Natural killer cell treated with Interleukin-12 subunit alpha and Interleukin-12 subunit beta and Interleukin-15 and Interleukin-18, amount 100 ng/mL, for 72 hours (primary cell): ENCODE results near the gene INPP4B. TPM values are rescaled to one million over a fixed set of nuclear protein-coding genes. Genes with fewer than 3 reads are reported as not detected.

Source experiments
- ATAC-seq, 2 donors: fragments of 150-1000 bp; cut with Tn5 transposase in 1 of 2; sonication (Bioruptor Pico), chemical (Tn5 transposase) in 1 of 2; 2 replicates each; pipeline ENCODE4 v1.10.0; 2021
- DNase-seq: peaks from one replicate; pipeline ENCODE4 v3.0.0; 2022; ENCODE audit warnings: low spot score
- H3K27ac Mint-ChIP-seq, 2 donors: 1 replicate in 1 of 2; 2 replicates in 1 of 2; pipeline ENCODE4 v1.8.0; 2022; ENCODE audit warnings: mixed read lengths in 2 of 2, mild to moderate bottlenecking in 1 of 2, moderate library complexity in 1 of 2
- H3K27me3 Mint-ChIP-seq, 2 donors: 1 replicate in 1 of 2; 2 replicates in 1 of 2; pipeline ENCODE4 v1.8.0; 2022; ENCODE audit warnings: mixed read lengths in 2 of 2
- H3K36me3 Mint-ChIP-seq: one replicate; pipeline ENCODE4 v1.8.0; 2022; ENCODE audit warnings: mixed read lengths
- H3K4me1 Mint-ChIP-seq, 2 donors: 1 replicate in 1 of 2; 2 replicates in 1 of 2; pipeline ENCODE4 v1.8.0; 2022; ENCODE audit warnings: low read depth in 2 of 2, mixed read lengths in 2 of 2, mild to moderate bottlenecking in 1 of 2
- H3K4me3 Mint-ChIP-seq: one replicate; pipeline ENCODE4 v1.8.0; 2022; ENCODE audit warnings: mixed read lengths
- H3K9me3 Mint-ChIP-seq: 2 replicates; pipeline ENCODE4 v1.8.0; 2022; ENCODE audit warnings: mixed read lengths
- total RNA-seq, 2 donors: library from RNA; stranded (reverse); gene quantifications; one replicate each; pipeline ENCODE4 v1.2.3, GENCODE V29; 2022

The INPP4B gene
- total RNA-seq, 2 donors from 2014 or later: 3.2 to 25.6 TPM

GRCh38 chr4:142104041-142104440, 742.1 kb downstream of the INPP4B start:
- Mint-ChIP-seq H3K9me3 (no peaks in the 10 kb centered on the region), H3K4me1 (no peaks in the 10 kb centered on the region), H3K27me3 (no peaks in the 10 kb centered on the region), H3K36me3 (no peaks in the 10 kb centered on the region), H3K27ac (no peak overlapping the region), H3K4me3 (no peak overlapping the region)
- DNase-seq (no peak), ATAC-seq (no peak)

GRCh38 chr4:142101401-142101800, 744.7 kb downstream of the INPP4B start:
- ATAC-seq (no peak), DNase-seq (no peak)
- Mint-ChIP-seq H3K36me3 (no peaks in the 10 kb centered on the region), H3K4me1 (no peaks in the 10 kb centered on the region), H3K27ac (no peak overlapping the region), H3K4me3 (no peak overlapping the region), H3K9me3 (peaks cover 11% of the 10 kb centered on the region), H3K27me3 (no peaks in the 10 kb centered on the region)

- H3K4me1 Mint-ChIP-seq: no peaks in the 10 kb centered on the region
- no peak overlapping the region for H3K27ac Mint-ChIP-seq
- H3K36me3 Mint-ChIP-seq: no peaks in the 10 kb centered on the region
- peaks cover 11% of the 10 kb centered on the region for H3K9me3 Mint-ChIP-seq
- ATAC-seq (no peak), DNase-seq (no peak)
- H3K27me3 Mint-ChIP-seq: no peaks in the 10 kb centered on the region
- H3K4me3 Mint-ChIP-seq: no peak overlapping the region
Measured at GRCh38 chr4:142100941-142101340, 745.2 kb downstream of the INPP4B start.

DNA sequence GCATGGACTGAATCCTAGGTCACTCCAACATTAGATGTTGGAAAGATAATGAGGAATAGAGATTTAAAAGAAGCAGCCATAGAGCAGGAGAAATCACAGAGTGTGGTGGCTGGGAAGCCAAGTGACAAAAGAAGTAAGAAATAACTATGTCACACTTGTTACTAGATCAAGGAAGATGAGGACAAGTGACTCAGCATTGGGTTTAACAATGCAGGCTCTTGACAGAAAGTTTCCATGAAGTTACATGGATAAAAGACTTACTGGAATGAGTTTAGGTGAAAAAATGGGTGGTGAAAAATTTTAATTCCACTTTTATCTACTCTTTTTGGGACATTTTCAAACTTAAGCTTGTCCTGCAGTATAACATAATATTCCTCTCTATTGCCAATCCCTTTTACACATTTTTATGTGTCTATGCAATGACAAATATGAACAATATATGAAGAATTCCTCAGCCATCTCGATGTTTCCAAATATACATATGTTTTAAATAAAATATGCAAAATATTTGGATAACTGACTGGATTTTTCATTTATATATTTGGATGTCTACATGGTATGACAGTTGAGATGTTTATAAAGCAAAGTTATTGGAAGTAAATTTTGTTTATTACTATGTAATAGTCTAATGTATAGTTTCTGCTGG, 747.1 kb downstream of the INPP4B start:
- H3K4me3 Mint-ChIP-seq: no peak overlapping the region
- DNase-seq (no peak), ATAC-seq (no peak)
- no peaks in the 10 kb centered on the region for H3K27me3 Mint-ChIP-seq
- H3K4me1 Mint-ChIP-seq: no peaks in the 10 kb centered on the region
- peaks cover 11% of the 10 kb centered on the region for H3K9me3 Mint-ChIP-seq
- H3K36me3 Mint-ChIP-seq: no peaks in the 10 kb centered on the region
- H3K27ac Mint-ChIP-seq: no peak overlapping the region

DNA sequence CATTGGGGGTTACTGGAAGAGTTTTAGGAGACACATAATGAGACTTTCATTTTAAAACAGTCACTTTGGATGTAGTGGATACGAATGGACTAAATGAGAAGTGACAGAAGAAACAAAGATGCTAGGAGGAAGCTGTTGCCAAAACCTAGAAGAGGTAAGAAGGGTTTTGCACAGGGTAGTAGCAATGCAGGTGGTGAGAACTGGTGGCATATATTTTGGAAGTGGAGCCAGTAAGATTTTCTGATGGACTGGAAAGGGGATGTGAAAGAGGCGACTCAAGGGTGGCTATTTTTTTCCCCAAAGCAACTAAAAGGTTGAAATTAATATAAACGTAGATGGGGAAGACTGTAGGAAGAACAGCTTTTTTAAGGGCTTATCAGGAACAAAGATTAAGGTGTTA, 747.7 kb downstream of the INPP4B start:
- H3K9me3 Mint-ChIP-seq: peaks cover 11% of the 10 kb centered on the region
- H3K36me3 Mint-ChIP-seq: no peaks in the 10 kb centered on the region
- no peak overlapping the region for H3K27ac Mint-ChIP-seq

GRCh38 chr4:142097015-142097414, 749.1 kb downstream of the INPP4B start:
- ATAC-seq (no peak), DNase-seq (no peak)
- Mint-ChIP-seq H3K36me3 (no peaks in the 10 kb centered on the region), H3K9me3 (peaks cover 11% of the 10 kb centered on the region), H3K27ac (no peak overlapping the region), H3K27me3 (no peaks in the 10 kb centered on the region), H3K4me3 (no peak overlapping the region), H3K4me1 (no peaks in the 10 kb centered on the region)

More for the DNA sequence above, 747.7 kb downstream of the INPP4B start:
- no peak for ATAC-seq
- Mint-ChIP-seq H3K4me1 (no peaks in the 10 kb centered on the region), H3K27me3 (no peaks in the 10 kb centered on the region), H3K4me3 (no peak overlapping the region)
- no peak for DNase-seq

DNA sequence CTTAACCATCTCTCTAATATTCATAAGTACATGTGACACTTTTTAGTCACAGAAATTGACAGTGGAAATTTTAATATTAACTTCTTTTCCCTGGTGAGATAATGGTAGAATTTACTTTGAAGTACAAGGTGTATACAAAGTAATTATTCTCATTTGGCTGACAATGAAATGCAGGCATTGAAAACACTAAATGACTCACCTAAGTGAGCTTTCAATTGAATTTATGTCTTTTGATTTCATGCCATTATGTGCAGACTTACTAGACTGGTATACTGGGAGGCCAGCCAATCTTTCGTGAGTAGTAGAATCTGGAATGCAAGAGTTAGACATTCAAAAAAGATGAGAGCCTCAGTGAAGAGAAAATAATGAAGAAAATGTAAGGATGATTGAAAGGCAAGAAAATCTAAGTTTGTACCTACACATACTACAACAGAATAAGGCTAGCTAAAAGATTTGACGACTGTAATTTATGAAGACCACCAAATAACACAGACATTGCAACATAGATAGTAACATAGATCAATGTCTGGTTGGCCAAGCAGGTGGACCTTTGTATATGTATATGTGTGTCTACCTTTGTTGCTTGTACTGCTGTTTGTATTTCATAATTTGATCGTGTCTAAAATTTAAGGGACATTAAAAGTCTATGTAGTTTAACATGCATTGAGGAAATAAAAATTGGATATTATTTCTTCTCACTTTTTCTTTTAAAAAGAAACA, 750.1 kb downstream of the INPP4B start:
- DNase-seq (no peak), ATAC-seq (no peak)
- no peaks in the 10 kb centered on the region for H3K27me3 Mint-ChIP-seq
- no peaks in the 10 kb centered on the region for H3K4me1 Mint-ChIP-seq
- H3K4me3 Mint-ChIP-seq: no peak overlapping the region
- peaks cover 11% of the 10 kb centered on the region for H3K9me3 Mint-ChIP-seq
- no peak overlapping the region for H3K27ac Mint-ChIP-seq
- H3K36me3 Mint-ChIP-seq: no peaks in the 10 kb centered on the region

- H3K9me3 Mint-ChIP-seq: peaks cover 2% of the 10 kb centered on the region
Measured at GRCh38 chr4:142092941-142093340, 753.2 kb downstream of the INPP4B start.

DNA sequence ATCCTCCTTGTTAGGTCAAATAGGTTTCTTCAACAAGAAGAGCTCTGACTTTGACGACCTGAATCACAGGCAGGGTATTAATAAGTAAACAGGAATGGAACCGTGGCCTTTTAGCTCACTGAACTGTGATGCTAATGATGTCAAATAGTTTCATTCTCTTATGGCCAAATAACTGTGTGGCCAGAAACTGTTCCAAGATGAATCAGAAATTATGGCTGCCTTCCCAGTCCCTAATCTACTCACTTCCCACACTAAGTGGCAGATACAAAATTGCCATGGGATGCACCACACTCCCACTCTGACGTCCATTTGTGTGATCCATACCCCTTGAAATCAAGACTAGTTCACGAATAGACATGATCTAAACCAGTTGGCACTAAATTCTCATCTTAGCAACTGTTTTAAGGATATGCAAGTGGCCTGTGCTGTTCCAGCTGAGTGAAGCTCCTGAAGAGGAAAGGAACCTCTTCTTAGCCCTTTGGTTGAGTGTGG, 754.4 kb downstream of the INPP4B start:
- Mint-ChIP-seq H3K27me3 (no peaks in the 10 kb centered on the region), H3K4me3 (no peak overlapping the region), H3K4me1 (no peaks in the 10 kb centered on the region), H3K9me3 (no peaks in the 10 kb centered on the region), H3K36me3 (no peaks in the 10 kb centered on the region), H3K27ac (no peak overlapping the region)
- ATAC-seq (no peak), DNase-seq (no peak)

More at GRCh38 chr4:142092941-142093340, 753.2 kb downstream of the INPP4B start:
- no peak overlapping the region for H3K4me3 Mint-ChIP-seq
- H3K36me3 Mint-ChIP-seq: no peaks in the 10 kb centered on the region
- ATAC-seq (no peak), DNase-seq (no peak)
- no peak overlapping the region for H3K27ac Mint-ChIP-seq
- H3K4me1 Mint-ChIP-seq: no peaks in the 10 kb centered on the region
- H3K27me3 Mint-ChIP-seq: no peaks in the 10 kb centered on the region

- Mint-ChIP-seq H3K36me3 (no peaks in the 10 kb centered on the region), H3K9me3 (no peaks in the 10 kb centered on the region), H3K4me3 (no peak overlapping the region), H3K4me1 (no peaks in the 10 kb centered on the region), H3K27ac (no peak overlapping the region), H3K27me3 (no peaks in the 10 kb centered on the region)
- ATAC-seq (no peak), DNase-seq (no peak)
Measured at GRCh38 chr4:142091085-142091513, 755.0 kb downstream of the INPP4B start.

DNA sequence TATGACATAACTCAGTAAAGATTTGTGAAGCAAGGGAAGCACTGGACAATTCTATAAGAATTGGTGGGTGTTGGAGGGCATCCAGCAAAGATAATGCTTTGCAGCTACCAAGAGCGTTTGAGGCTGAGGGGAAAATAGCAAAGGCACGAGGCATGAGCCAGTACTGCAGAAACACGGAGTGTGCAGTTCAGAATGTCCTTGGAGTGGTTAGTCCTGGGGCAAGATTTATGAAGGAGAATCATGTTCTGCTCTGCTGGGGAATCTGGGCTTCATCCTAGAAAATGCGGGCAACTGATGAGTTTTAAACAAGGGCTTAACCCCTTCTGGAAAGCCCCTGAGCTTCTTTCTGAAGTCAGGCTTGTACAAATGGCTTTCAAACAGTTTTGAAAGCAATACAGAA, 757.2 kb downstream of the INPP4B start:
- ATAC-seq (no peak), DNase-seq (no peak)
- Mint-ChIP-seq H3K27ac (no peak overlapping the region), H3K4me3 (no peak overlapping the region), H3K27me3 (no peaks in the 10 kb centered on the region), H3K36me3 (no peaks in the 10 kb centered on the region), H3K4me1 (no peaks in the 10 kb centered on the region), H3K9me3 (no peaks in the 10 kb centered on the region)

DNA sequence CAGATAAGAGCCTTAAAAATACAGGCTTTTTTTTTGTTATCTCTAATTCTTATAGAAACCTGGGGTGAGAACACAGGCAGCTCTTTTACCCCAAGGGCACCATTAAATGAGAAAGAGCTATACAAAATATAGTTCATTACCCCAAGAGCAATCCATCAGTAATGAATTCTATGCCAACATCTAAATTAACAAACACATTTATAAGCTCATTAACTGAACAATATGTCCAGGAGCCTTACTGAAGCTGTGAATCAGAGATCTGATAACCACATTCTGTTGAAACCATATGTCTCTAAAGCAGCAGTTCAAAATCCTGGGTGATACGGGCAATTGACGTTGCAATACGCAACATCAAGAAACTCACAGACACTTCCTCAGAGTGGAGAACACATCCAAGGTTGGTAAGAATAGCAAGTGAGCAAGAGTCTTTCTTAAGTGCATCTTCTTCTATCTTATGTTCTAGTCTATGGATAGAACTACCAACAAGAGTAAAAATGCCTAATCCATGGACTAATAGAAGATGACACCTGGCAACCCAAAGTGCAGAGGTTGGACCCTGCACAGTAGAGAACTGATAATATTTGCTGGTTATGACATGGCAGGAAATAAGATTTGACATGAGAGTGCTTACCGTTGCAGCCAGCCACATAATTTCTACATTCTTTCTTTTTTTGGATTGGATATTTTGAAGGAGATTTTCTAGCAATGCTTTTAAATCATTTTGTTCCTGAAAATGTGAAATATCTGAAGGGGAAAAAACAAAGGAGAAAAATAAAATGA, 760.4 kb downstream of the INPP4B start:
- DNase-seq (no peak), ATAC-seq (no peak)
- Mint-ChIP-seq H3K9me3 (no peaks in the 10 kb centered on the region), H3K36me3 (no peaks in the 10 kb centered on the region), H3K4me1 (no peaks in the 10 kb centered on the region), H3K27me3 (no peaks in the 10 kb centered on the region), H3K27ac (no peak overlapping the region), H3K4me3 (no peak overlapping the region)

DNA sequence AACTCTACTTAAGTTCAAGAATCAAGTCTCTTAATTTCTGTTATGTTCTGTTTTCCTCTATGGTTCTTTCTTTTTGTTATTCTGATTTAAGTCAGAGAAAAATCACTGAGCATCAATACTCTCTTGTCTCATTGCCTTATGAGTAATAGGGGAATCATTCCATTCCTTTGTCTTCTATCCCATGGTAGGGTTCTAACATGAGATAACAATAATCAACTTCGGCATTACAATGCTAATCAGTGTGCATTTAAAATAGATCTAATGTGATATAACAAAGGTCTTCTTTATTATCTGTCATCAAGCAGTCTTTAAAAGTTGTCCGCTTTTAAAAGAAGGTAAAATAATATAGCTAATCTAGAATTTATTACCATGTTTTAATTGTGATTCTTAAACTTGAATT, 762.8 kb downstream of the INPP4B start:
- H3K27me3 Mint-ChIP-seq: no peaks in the 10 kb centered on the region
- no peak overlapping the region for H3K27ac Mint-ChIP-seq
- no peaks in the 10 kb centered on the region for H3K4me1 Mint-ChIP-seq
- no peak for DNase-seq
- H3K36me3 Mint-ChIP-seq: no peaks in the 10 kb centered on the region
- ATAC-seq: no peak
- no peak overlapping the region for H3K4me3 Mint-ChIP-seq
- no peaks in the 10 kb centered on the region for H3K9me3 Mint-ChIP-seq

DNA sequence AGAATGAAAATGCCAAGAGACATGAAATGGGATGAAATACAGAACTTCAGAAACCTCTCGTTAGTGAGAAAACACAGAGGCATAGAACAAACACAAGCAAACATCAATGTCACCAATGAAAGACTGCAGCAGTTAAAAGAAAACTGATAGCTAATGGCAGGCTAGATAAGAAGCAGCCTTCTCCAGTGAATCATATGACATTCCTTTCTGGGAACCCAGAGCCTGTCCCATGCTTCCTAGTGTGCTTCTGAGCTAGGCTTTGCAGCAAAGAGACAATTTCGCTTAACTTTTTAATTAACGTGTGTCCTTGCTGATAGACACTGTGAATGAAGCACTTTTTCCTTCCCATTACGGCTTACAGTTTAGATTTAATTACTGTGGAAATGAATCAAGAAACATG, 765.1 kb downstream of the INPP4B start:
- no peak overlapping the region for H3K4me3 Mint-ChIP-seq

More for the DNA sequence above, 765.1 kb downstream of the INPP4B start:
- no peaks in the 10 kb centered on the region for H3K36me3 Mint-ChIP-seq
- no peak overlapping the region for H3K27ac Mint-ChIP-seq
- ATAC-seq (no peak), DNase-seq (no peak)
- no peaks in the 10 kb centered on the region for H3K27me3 Mint-ChIP-seq
- H3K9me3 Mint-ChIP-seq: no peaks in the 10 kb centered on the region
- no peaks in the 10 kb centered on the region for H3K4me1 Mint-ChIP-seq
